Measurements from ENCODE around the gene CSRNP3.
"Not testable (repeated sequence)": the region's sequence is repeated elsewhere in the genome, so short reads cannot be mapped to it uniquely, and the experiment has no call there.

CSRNP3 gene

DNA sequence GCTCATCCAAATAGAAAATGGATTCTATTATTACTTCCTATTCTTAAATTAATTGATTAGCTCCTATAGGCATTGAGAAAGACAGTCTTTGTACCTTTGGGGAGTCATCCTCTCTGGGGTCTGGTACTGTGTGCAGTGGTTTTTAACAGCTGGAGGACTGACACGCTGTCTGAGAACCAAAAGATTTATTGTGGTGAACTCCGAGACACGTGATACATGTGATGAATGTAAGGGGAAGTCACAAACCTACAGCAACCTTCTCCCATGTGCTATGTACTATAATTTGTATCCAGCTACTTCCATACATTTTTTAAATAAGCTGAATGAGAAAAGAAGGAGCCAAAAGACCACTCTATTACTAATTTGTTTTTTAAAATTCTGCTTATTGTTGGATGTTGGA is 190.9 kb downstream of the CSRNP3 start:
- no peaks in the 10 kb centered on the region for H3K27me3 ChIP-seq (replicated peaks; ENCODE audit: control insufficient read depth, insufficient read depth, low read length, poor library complexity, severe bottlenecking)
- no peak for DNase-seq
- H3K4me1 ChIP-seq (ENCODE audit: control insufficient read depth, insufficient read depth, low read length, poor library complexity, severe bottlenecking), result no peaks in the 10 kb centered on the region

GRCh38 chr2:165662720-165663119 is 193.2 kb downstream of the CSRNP3 start:
- Histone ChIP-seq H3K27ac (ENCODE audit: insufficient read depth, low read length, poor library complexity, severe bottlenecking) (no peak overlapping the region), H3K9me3 (ENCODE audit: control insufficient read depth, low read length) (no peaks in the 10 kb centered on the region), H3K4me3 (ENCODE audit: insufficient read depth, low read depth, low read length, poor library complexity, severe bottlenecking) (no peak overlapping the region), H3K4me1 (ENCODE audit: control insufficient read depth, insufficient read depth, low read length, poor library complexity, severe bottlenecking) (no peaks in the 10 kb centered on the region), H3K27me3 (replicated peaks; ENCODE audit: control insufficient read depth, insufficient read depth, low read length, poor library complexity, severe bottlenecking) (no peaks in the 10 kb centered on the region), H3K36me3 (ENCODE audit: control insufficient read depth, insufficient read depth, low read length) (no peaks in the 10 kb centered on the region)
- no peak for DNase-seq

More for the DNA sequence above, 190.9 kb downstream of the CSRNP3 start:
- H3K27ac ChIP-seq (ENCODE audit: insufficient read depth, low read length, poor library complexity, severe bottlenecking), result no peak overlapping the region
- no peaks in the 10 kb centered on the region for H3K9me3 ChIP-seq (ENCODE audit: control insufficient read depth, low read length)
- no peaks in the 10 kb centered on the region for H3K36me3 ChIP-seq (ENCODE audit: control insufficient read depth, insufficient read depth, low read length)
- H3K4me3 ChIP-seq (ENCODE audit: insufficient read depth, low read depth, low read length, poor library complexity, severe bottlenecking), result no peak overlapping the region

- Histone ChIP-seq H3K27ac (ENCODE audit: insufficient read depth, low read length, poor library complexity, severe bottlenecking) (no peak overlapping the region), H3K4me3 (ENCODE audit: insufficient read depth, low read depth, low read length, poor library complexity, severe bottlenecking) (no peak overlapping the region), H3K27me3 (replicated peaks; ENCODE audit: control insufficient read depth, insufficient read depth, low read length, poor library complexity, severe bottlenecking) (no peaks in the 10 kb centered on the region), H3K9me3 (ENCODE audit: control insufficient read depth, low read length) (no peaks in the 10 kb centered on the region), H3K4me1 (ENCODE audit: control insufficient read depth, insufficient read depth, low read length, poor library complexity, severe bottlenecking) (no peaks in the 10 kb centered on the region), H3K36me3 (ENCODE audit: control insufficient read depth, insufficient read depth, low read length) (no peaks in the 10 kb centered on the region)
- no peak for DNase-seq
Measured at GRCh38 chr2:165665614-165666013, 196.1 kb downstream of the CSRNP3 start.

- not testable (repeated sequence) for H3K27me3 ChIP-seq (replicated peaks; ENCODE audit: control insufficient read depth, insufficient read depth, low read length, poor library complexity, severe bottlenecking); H3K4me1 ChIP-seq (ENCODE audit: control insufficient read depth, insufficient read depth, low read length, poor library complexity, severe bottlenecking); H3K36me3 ChIP-seq (ENCODE audit: control insufficient read depth, insufficient read depth, low read length); H3K9me3 ChIP-seq (ENCODE audit: control insufficient read depth, low read length); H3K4me3 ChIP-seq (ENCODE audit: insufficient read depth, low read depth, low read length, poor library complexity, severe bottlenecking); DNase-seq; H3K27ac ChIP-seq (ENCODE audit: insufficient read depth, low read length, poor library complexity, severe bottlenecking)
Measured at GRCh38 chr2:165666073-165666472, 196.6 kb downstream of the CSRNP3 start.

- Histone ChIP-seq H3K4me3 (ENCODE audit: insufficient read depth, low read depth, low read length, poor library complexity, severe bottlenecking) (no peak overlapping the region), H3K9me3 (ENCODE audit: control insufficient read depth, low read length) (no peaks in the 10 kb centered on the region)
Measured at GRCh38 chr2:165666605-165667004, 197.1 kb downstream of the CSRNP3 start.

GRCh38 chr2:165667375-165667774 is 197.9 kb downstream of the CSRNP3 start:
- H3K36me3 ChIP-seq (ENCODE audit: control insufficient read depth, insufficient read depth, low read length), result no peaks in the 10 kb centered on the region
- H3K27ac ChIP-seq (ENCODE audit: insufficient read depth, low read length, poor library complexity, severe bottlenecking), result no peak overlapping the region
- H3K4me1 ChIP-seq (ENCODE audit: control insufficient read depth, insufficient read depth, low read length, poor library complexity, severe bottlenecking), result no peaks in the 10 kb centered on the region
- H3K27me3 ChIP-seq (replicated peaks; ENCODE audit: control insufficient read depth, insufficient read depth, low read length, poor library complexity, severe bottlenecking), result no peaks in the 10 kb centered on the region
- DNase-seq, result no peak
- no peak overlapping the region for H3K4me3 ChIP-seq (ENCODE audit: insufficient read depth, low read depth, low read length, poor library complexity, severe bottlenecking)
- H3K9me3 ChIP-seq (ENCODE audit: control insufficient read depth, low read length), result no peaks in the 10 kb centered on the region

More at GRCh38 chr2:165666605-165667004, 197.1 kb downstream of the CSRNP3 start:
- Histone ChIP-seq H3K4me1 (ENCODE audit: control insufficient read depth, insufficient read depth, low read length, poor library complexity, severe bottlenecking) (no peaks in the 10 kb centered on the region), H3K27me3 (replicated peaks; ENCODE audit: control insufficient read depth, insufficient read depth, low read length, poor library complexity, severe bottlenecking) (no peaks in the 10 kb centered on the region), H3K27ac (ENCODE audit: insufficient read depth, low read length, poor library complexity, severe bottlenecking) (no peak overlapping the region), H3K36me3 (ENCODE audit: control insufficient read depth, insufficient read depth, low read length) (no peaks in the 10 kb centered on the region)
- DNase-seq, result no peak

DNA sequence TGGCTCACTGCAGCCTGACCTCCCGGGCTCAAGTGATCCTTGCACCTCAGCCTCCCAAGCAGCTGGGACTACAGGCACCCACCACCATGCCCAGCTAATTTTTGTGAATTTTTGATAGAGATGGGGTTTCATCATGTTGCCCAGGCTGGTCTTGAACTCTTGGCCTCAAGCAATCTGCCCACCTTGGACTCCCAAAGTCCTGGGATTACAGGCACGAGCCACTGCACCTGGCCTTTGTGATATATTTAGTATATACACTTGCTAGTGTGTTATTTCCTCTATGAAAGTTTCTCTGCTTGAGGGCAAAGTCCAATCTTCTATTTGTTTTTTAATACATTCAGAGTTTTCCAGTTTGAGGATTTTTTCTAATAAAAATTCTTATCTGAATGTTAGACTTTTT is 205.3 kb downstream of the CSRNP3 start:
- H3K27ac ChIP-seq (ENCODE audit: insufficient read depth, low read length, poor library complexity, severe bottlenecking), result no peak overlapping the region
- no peak overlapping the region for H3K4me3 ChIP-seq (ENCODE audit: insufficient read depth, low read depth, low read length, poor library complexity, severe bottlenecking)
- no peaks in the 10 kb centered on the region for H3K27me3 ChIP-seq (replicated peaks; ENCODE audit: control insufficient read depth, insufficient read depth, low read length, poor library complexity, severe bottlenecking)
- no peaks in the 10 kb centered on the region for H3K4me1 ChIP-seq (ENCODE audit: control insufficient read depth, insufficient read depth, low read length, poor library complexity, severe bottlenecking)
- no peak for DNase-seq
- H3K9me3 ChIP-seq (ENCODE audit: control insufficient read depth, low read length), result no peaks in the 10 kb centered on the region
- no peaks in the 10 kb centered on the region for H3K36me3 ChIP-seq (ENCODE audit: control insufficient read depth, insufficient read depth, low read length)

DNA sequence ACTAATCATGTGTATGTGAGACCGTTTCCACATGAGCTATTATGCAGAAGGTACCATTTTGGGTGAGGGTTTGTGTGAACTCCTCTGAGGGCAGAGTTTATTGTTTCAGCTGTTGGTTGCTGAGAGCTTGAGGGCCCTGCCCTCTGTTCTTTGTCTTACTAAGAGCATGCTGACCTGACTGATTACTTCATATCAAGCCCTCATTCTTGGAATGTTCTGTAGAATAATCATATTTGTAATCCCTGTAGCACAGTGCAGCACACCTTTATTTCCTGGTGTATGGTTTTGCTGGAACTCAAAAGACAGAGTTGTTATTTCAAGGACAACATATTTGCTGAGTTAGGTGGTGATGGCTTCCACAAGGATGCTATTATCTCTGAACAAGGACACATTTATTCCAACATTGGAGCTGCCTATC is 206.1 kb downstream of the CSRNP3 start:
- no peaks in the 10 kb centered on the region for H3K27me3 ChIP-seq (replicated peaks; ENCODE audit: control insufficient read depth, insufficient read depth, low read length, poor library complexity, severe bottlenecking)
- no peak for DNase-seq
- no peaks in the 10 kb centered on the region for H3K36me3 ChIP-seq (ENCODE audit: control insufficient read depth, insufficient read depth, low read length)
- no peaks in the 10 kb centered on the region for H3K9me3 ChIP-seq (ENCODE audit: control insufficient read depth, low read length)
- H3K4me1 ChIP-seq (ENCODE audit: control insufficient read depth, insufficient read depth, low read length, poor library complexity, severe bottlenecking), result no peaks in the 10 kb centered on the region
- H3K27ac ChIP-seq (ENCODE audit: insufficient read depth, low read length, poor library complexity, severe bottlenecking), result no peak overlapping the region
- no peak overlapping the region for H3K4me3 ChIP-seq (ENCODE audit: insufficient read depth, low read depth, low read length, poor library complexity, severe bottlenecking)

DNA sequence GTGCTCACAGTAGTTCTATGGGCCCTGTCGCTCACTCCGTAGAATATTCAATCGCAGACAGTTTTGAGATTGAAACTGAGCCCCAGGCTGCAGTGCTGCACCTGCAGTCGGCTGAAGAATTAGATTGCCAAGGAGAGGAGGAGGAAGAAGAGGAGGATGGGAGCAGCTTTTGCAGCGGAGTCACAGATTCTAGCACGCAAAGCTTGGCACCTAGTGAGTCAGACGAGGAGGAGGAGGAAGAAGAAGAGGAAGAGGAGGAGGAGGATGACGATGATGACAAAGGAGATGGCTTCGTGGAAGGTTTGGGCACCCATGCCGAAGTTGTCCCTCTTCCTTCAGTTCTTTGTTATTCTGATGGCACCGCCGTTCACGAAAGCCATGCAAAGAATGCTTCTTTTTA is 209.4 kb downstream of the CSRNP3 start:
- Histone ChIP-seq H3K9me3 (ENCODE audit: control insufficient read depth, low read length) (no peaks in the 10 kb centered on the region), H3K4me3 (ENCODE audit: insufficient read depth, low read depth, low read length, poor library complexity, severe bottlenecking) (no peak overlapping the region)
- DNase-seq, result no peak

DNA sequence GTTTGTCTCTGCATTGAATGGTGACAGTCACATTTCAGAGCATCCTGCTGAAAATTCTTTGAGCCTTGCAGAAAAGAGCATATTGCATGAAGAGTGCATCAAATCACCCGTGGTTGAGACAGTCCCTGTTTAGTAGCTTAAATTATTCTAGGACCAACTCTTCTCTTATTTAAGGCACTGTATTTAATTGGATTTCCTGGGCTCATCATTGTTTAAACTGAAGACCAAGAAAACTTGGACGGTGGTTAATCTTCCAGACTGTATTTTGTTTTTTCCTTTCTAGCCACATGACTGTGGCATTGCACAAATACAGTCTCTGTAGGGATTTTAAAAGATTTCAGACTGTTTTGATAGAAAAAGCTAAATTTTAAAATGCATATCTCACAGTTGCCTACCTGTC is 210.1 kb downstream of the CSRNP3 start:
- H3K27me3 ChIP-seq (replicated peaks; ENCODE audit: control insufficient read depth, insufficient read depth, low read length, poor library complexity, severe bottlenecking), result no peaks in the 10 kb centered on the region
- no peaks in the 10 kb centered on the region for H3K36me3 ChIP-seq (ENCODE audit: control insufficient read depth, insufficient read depth, low read length)
- H3K4me3 ChIP-seq (ENCODE audit: insufficient read depth, low read depth, low read length, poor library complexity, severe bottlenecking), result no peak overlapping the region
- DNase-seq, result no peak
- H3K4me1 ChIP-seq (ENCODE audit: control insufficient read depth, insufficient read depth, low read length, poor library complexity, severe bottlenecking), result no peaks in the 10 kb centered on the region
- no peaks in the 10 kb centered on the region for H3K9me3 ChIP-seq (ENCODE audit: control insufficient read depth, low read length)
- H3K27ac ChIP-seq (ENCODE audit: insufficient read depth, low read length, poor library complexity, severe bottlenecking), result no peak overlapping the region

More for the DNA sequence above, 209.4 kb downstream of the CSRNP3 start:
- Histone ChIP-seq H3K27ac (ENCODE audit: insufficient read depth, low read length, poor library complexity, severe bottlenecking) (no peak overlapping the region), H3K4me1 (ENCODE audit: control insufficient read depth, insufficient read depth, low read length, poor library complexity, severe bottlenecking) (no peaks in the 10 kb centered on the region), H3K36me3 (ENCODE audit: control insufficient read depth, insufficient read depth, low read length) (no peaks in the 10 kb centered on the region), H3K27me3 (replicated peaks; ENCODE audit: control insufficient read depth, insufficient read depth, low read length, poor library complexity, severe bottlenecking) (no peaks in the 10 kb centered on the region)

DNA sequence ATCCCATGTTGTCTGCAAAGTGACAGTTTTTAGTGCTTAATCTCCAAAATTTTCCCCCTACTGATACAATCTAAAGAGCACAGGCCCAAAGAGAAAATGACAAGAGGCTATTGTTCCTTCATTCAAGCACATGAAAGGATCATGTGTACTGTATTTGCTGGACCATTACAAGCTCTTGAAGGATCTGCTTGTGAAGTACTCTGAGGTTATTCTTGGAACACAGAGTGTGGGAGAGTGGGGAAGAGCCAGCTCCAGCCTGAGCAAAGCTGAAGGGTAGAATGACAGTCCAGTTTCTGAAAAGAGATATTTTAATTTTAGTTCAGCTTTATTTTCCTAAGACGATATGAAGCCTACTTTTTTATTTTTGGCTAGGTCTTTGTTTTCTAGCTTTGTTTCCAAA is 212.3 kb downstream of the CSRNP3 start:
- H3K9me3 ChIP-seq (ENCODE audit: control insufficient read depth, low read length), result no peaks in the 10 kb centered on the region
- no peaks in the 10 kb centered on the region for H3K36me3 ChIP-seq (ENCODE audit: control insufficient read depth, insufficient read depth, low read length)
- no peak overlapping the region for H3K4me3 ChIP-seq (ENCODE audit: insufficient read depth, low read depth, low read length, poor library complexity, severe bottlenecking)
- H3K27me3 ChIP-seq (replicated peaks; ENCODE audit: control insufficient read depth, insufficient read depth, low read length, poor library complexity, severe bottlenecking), result no peaks in the 10 kb centered on the region
- no peak for DNase-seq
- no peaks in the 10 kb centered on the region for H3K4me1 ChIP-seq (ENCODE audit: control insufficient read depth, insufficient read depth, low read length, poor library complexity, severe bottlenecking)
- no peak overlapping the region for H3K27ac ChIP-seq (ENCODE audit: insufficient read depth, low read length, poor library complexity, severe bottlenecking)
